GM12865 (cell line): ENCODE data around the gene TEX29.

Experiments
- DNase-seq: peaks from one replicate; pipeline ENCODE4 v3.0.0; 2010; ENCODE audit warnings: low read depth
- H3K4me3 ChIP-seq: 2 replicates; pipeline ENCODE4 v1.5.1; 2011; ENCODE audit warnings: mild to moderate bottlenecking, low read depth, low read length, control low read depth
- CTCF ChIP-seq: IDR thresholded peaks from 2 replicates; pipeline ENCODE4 v1.5.1; 2011; ENCODE audit warnings: low read length, control low read depth, low read depth, inconsistent platforms; ENCODE audit not compliant: insufficient read depth; ENCODE audit errors: missing control alignments

Gene TEX29

GRCh38 chr13:111302045-111302726 is 18.3 kb upstream of the TEX29 start:
- no peak overlapping the region for H3K4me3 ChIP-seq
- DNase-seq, result no peak
- TF ChIP-seq CTCF, result no peak

- no peak overlapping the region for H3K4me3 ChIP-seq
- DNase-seq, result no peak
- TF ChIP-seq CTCF, result no peak
Observed at GRCh38 chr13:111303559-111303958, 16.9 kb upstream of the TEX29 start.

- H3K4me3 ChIP-seq, result no peak overlapping the region
- peak; percentile 80 for DNase-seq
- no peak for TF ChIP-seq CTCF
Observed at GRCh38 chr13:111304041-111304544, 16.3 kb upstream of the TEX29 start.

GRCh38 chr13:111304603-111305289 is 15.7 kb upstream of the TEX29 start:
- DNase-seq, result no peak
- H3K4me3 ChIP-seq, result no peak overlapping the region
- no peak for TF ChIP-seq CTCF

- DNase-seq, result no peak
- no peak for TF ChIP-seq CTCF
- no peak overlapping the region for H3K4me3 ChIP-seq
Observed at GRCh38 chr13:111312944-111313590, 7.4 kb upstream of the TEX29 start.

- no peak for DNase-seq
- H3K4me3 ChIP-seq, result no peak overlapping the region
- no peak for TF ChIP-seq CTCF
Observed at GRCh38 chr13:111313911-111314425, 6.5 kb upstream of the TEX29 start.
